T-helper 1 cell treated with Interleukin-12 subunit alpha and Interleukin-12 subunit beta and Interleukin-4 antibody, amounts not matched to agents 30 μg/mL and 1 μg/mL, for 36 hours (primary cell): ENCODE data around the gene RNF144B.
"Not testable (repeated sequence)": the region's sequence is repeated elsewhere in the genome, so short reads cannot be mapped to it uniquely, and the experiment has no call there.

ENCODE experiments used
- H3K27ac Mint-ChIP-seq: one replicate; pipeline ENCODE4 v1.8.0; 2021; ENCODE audit warnings: mild to moderate bottlenecking, mixed read lengths
- H3K27me3 Mint-ChIP-seq: one replicate; pipeline ENCODE4 v1.8.0; 2021; ENCODE audit warnings: low read depth, mixed read lengths
- H3K36me3 Mint-ChIP-seq: one replicate; pipeline ENCODE4 v1.8.0; 2021; ENCODE audit warnings: low read depth, mixed read lengths
- H3K4me1 Mint-ChIP-seq: one replicate; pipeline ENCODE4 v1.8.0; 2021; ENCODE audit warnings: low read depth, mixed read lengths
- H3K4me3 Mint-ChIP-seq: one replicate; pipeline ENCODE4 v1.8.0; 2021; ENCODE audit warnings: mild to moderate bottlenecking, moderate library complexity, mixed read lengths
- H3K9me3 Mint-ChIP-seq: one replicate; pipeline ENCODE4 v1.8.0; 2021; ENCODE audit warnings: mixed read lengths

Gene RNF144B

DNA sequence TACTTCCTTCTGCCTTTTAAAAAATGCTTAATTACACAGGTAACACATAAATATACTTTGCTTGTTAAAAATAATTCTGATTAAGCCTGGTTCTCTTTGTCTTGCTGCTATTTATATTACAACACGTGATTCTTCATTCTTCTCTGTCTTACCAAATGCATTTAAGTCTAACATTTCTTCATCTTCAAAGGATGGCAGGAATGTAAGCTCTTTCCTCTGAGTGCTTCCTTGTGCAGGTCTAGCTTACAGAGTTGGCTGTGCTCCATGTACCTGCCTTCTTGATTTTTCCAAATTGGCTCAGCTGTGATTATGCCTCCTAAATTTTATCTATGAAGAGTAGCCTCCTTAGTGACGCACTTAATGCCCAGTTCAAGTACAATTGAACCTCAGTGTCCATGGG is 44.4 kb downstream of the RNF144B start:
- Mint-ChIP-seq H3K4me3 (no peak overlapping the region), H3K27ac (no peak overlapping the region), H3K9me3 (no peaks in the 10 kb centered on the region), H3K27me3 (no peaks in the 10 kb centered on the region), H3K36me3 (no peaks in the 10 kb centered on the region), H3K4me1 (peaks cover 2% of the 10 kb centered on the region)

DNA sequence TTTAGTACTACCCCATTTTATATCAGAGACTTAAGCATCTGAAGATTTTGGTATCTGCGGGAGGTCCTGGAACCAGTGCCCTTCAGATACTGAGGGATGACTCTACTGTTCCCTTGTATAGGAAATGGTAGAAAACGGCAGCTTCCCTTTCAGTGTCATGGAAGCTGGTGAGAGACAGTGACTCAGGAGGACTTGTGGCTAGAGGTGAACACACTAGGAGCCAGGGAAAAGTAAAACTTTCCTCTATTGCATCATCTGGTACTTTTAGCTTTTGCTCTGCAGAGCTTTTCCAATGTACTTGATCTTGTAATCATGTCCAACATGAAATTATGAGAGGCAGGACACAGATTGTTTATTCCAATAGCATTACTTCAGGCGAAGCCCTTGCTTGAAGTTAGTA is 45.0 kb downstream of the RNF144B start:
- H3K27ac Mint-ChIP-seq: no peak overlapping the region
- no peaks in the 10 kb centered on the region for H3K4me1 Mint-ChIP-seq
- H3K4me3 Mint-ChIP-seq: no peak overlapping the region
- no peaks in the 10 kb centered on the region for H3K9me3 Mint-ChIP-seq
- no peaks in the 10 kb centered on the region for H3K27me3 Mint-ChIP-seq
- H3K36me3 Mint-ChIP-seq: no peaks in the 10 kb centered on the region

DNA sequence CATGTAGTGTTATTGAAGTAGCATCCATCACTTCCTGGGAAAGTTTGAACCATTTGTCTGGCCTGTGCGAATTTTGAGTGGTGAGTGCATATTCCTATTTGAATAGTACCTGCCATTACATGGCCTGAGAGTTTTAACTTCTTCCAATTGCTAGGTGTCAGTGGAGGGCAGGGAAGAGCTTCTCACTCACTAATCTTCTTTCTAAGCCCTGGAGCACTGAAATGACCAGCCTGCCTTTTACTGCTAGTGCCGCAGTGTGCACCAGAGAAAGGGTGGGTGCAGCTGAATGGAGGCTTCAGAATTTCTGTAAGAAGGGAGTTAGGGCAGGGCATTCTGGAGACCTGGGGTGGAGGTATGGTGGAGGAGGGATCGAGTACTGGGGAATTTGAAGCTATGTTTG is 45.5 kb downstream of the RNF144B start:
- no peaks in the 10 kb centered on the region for H3K36me3 Mint-ChIP-seq
- peaks cover under 1% of the 10 kb centered on the region for H3K27me3 Mint-ChIP-seq
- no peak overlapping the region for H3K4me3 Mint-ChIP-seq
- no peak overlapping the region for H3K27ac Mint-ChIP-seq
- no peaks in the 10 kb centered on the region for H3K4me1 Mint-ChIP-seq
- no peaks in the 10 kb centered on the region for H3K9me3 Mint-ChIP-seq

DNA sequence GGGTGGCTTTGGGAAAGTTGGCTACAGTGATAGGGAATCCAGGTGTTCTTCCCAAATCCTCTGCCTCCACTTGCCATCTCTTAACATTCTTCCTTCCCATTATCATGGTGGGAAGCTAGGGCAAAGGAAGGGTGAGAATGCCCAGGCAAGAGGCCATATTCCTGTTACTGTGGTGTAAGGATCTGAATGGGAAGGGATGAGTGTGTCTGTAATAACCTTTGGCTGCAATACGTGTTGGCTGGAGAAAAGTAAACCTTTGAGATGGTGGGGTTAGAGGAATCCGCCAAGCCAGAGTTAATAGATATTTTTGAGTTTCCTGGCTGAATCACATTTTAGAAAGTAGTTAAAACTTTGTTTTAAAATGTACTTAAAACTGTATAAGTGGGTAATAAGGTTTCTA is 45.9 kb downstream of the RNF144B start:
- H3K4me3 Mint-ChIP-seq: no peak overlapping the region
- no peaks in the 10 kb centered on the region for H3K9me3 Mint-ChIP-seq
- H3K4me1 Mint-ChIP-seq: no peaks in the 10 kb centered on the region
- H3K27ac Mint-ChIP-seq: no peak overlapping the region
- H3K36me3 Mint-ChIP-seq: no peaks in the 10 kb centered on the region
- H3K27me3 Mint-ChIP-seq: peaks cover 3% of the 10 kb centered on the region

DNA sequence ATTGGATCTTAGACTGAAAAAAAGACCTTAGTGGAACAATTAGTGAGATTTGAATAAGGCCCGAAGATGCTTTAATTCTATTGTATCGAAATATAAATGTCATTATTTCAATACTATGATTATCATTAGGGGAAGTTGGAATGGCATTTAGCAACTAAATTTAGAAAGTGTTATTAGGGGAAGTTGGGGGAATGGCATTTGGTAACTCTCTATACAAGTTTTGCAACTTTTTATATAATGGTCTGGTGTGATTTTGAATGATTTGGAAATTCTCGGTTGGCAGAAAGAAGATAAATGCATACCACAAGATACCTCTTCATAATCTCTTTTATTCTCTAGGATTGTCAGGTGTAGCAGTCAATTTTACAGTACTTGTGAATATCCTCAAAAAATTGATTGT is 49.2 kb downstream of the RNF144B start:
- Mint-ChIP-seq H3K27ac (no peak overlapping the region), H3K36me3 (no peaks in the 10 kb centered on the region), H3K27me3 (peaks cover 3% of the 10 kb centered on the region), H3K4me1 (no peaks in the 10 kb centered on the region), H3K9me3 (no peaks in the 10 kb centered on the region), H3K4me3 (no peak overlapping the region)

DNA sequence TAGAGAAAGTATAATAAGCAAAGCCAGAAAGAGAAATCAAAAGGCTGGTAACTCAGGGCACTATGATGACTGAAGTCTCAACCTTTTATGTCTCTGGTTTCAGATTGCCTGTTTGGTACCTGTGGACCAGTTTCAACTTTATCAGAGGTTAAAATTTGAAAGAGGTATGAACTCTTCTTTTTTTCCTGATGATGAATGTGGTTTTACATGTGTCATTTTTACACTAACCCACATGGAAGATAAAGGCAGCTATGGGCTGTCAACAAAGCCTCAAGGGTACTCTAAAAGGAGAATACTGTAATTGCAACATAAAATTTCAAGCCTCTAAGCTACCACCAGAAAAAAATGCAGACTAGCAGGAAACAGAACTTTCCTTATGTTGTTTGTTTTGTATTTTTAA is 52.4 kb downstream of the RNF144B start:
- Mint-ChIP-seq H3K27ac (no peak overlapping the region), H3K9me3 (no peaks in the 10 kb centered on the region)

DNA sequence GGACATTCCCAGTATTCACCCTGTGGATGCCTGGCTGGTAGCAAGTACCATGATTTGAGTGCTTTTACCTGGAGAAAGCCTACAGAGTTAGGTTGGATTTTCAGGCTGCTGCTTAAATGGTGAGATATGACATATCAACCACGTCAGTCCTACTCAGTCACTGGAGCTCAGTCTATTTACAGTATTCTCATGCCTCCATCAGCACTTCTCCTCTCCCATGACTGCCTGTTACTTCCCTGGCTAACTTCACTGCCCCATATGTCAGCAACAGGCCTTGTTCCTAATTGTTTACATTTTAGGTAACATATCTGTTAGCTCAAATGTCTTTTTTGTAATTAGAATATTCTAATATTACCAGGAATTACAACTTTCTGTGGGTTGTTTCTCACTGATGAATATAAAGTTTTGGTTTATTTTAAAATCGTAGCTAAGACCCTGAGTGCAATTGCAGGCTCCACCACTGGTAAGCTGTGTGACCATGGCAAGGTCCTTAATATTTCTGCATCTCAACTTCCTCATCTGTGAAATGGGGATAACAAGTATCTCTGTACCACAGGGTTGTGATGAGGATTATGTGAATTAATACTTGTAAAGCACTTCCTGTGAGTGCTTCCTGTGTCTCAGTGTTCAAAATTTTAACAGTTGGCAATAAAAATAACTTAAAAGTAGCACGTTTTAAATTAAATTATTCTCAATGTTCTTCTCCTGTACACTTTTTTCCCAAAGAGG is 54.3 kb downstream of the RNF144B start:
- Mint-ChIP-seq H3K4me3 (no peak overlapping the region), H3K27ac (no peak overlapping the region), H3K27me3 (peaks cover 3% of the 10 kb centered on the region), H3K4me1 (no peaks in the 10 kb centered on the region), H3K36me3 (no peaks in the 10 kb centered on the region), H3K9me3 (no peaks in the 10 kb centered on the region)

More for the DNA sequence above, 52.4 kb downstream of the RNF144B start:
- peaks cover 3% of the 10 kb centered on the region for H3K27me3 Mint-ChIP-seq
- H3K36me3 Mint-ChIP-seq: no peaks in the 10 kb centered on the region
- no peak overlapping the region for H3K4me3 Mint-ChIP-seq
- no peaks in the 10 kb centered on the region for H3K4me1 Mint-ChIP-seq

DNA sequence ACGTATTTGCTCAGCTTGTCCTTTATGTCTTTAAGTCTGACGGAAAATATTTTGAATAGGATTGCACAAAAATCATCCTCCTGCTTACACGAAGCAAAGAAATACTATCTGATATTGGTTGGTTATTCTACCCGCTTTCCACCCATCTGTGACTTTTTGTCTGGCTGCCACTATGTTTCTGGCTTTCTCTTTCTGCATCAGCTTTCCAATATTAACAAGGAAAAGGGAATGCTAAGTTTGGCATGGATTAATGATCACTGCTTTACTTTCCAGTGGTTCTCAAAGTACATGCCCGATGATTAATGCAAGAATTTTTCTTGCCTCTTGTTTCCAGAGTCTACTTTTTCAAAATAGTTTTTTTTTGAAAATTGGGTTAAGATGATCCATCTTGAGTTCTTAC is 57.0 kb downstream of the RNF144B start:
- Mint-ChIP-seq H3K9me3 (no peaks in the 10 kb centered on the region), H3K27me3 (no peaks in the 10 kb centered on the region), H3K36me3 (no peaks in the 10 kb centered on the region), H3K4me1 (no peaks in the 10 kb centered on the region), H3K4me3 (no peak overlapping the region), H3K27ac (no peak overlapping the region)

DNA sequence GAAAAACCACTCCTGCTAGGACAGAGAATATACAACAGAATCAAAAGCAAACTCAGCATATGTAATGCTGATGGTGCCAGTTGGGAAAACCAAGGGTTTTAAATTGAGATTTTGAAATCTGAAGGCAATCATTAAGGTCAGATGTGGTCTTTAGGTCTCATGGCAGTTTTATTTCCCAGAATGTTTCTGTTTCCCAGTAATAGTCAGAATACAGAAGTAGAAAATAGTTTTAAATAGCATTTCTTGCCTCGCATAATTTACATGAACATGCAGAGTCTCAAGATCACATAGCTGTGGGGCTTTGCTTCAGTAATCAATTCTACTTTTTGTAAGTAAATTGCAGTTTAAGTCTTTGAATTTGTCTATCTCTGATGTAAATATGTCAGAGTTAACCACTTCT is 58.1 kb downstream of the RNF144B start:
- Mint-ChIP-seq H3K9me3 (no peaks in the 10 kb centered on the region), H3K27ac (no peak overlapping the region), H3K4me1 (no peaks in the 10 kb centered on the region), H3K27me3 (no peaks in the 10 kb centered on the region), H3K36me3 (no peaks in the 10 kb centered on the region), H3K4me3 (no peak overlapping the region)

DNA sequence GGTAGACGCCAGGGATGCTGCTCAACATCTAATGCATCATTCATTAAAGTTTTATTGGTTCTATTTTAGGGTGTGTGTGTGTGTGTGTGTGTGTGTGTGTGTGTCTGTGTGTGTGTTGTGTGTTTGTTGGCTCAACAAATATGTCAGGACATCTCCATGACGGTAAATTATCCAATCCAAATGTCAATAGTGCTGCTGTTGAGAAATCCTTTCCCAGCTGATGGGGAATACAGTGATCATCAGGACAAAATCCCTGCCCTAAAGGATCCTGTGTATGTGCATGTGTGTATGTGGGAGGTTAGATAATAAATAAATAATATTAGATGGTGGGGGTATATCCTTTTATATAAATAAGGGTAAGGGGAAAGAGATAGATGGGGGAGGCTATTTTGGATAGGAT is 59.6 kb downstream of the RNF144B start:
- Mint-ChIP-seq H3K27ac (no peak overlapping the region), H3K4me3 (no peak overlapping the region), H3K27me3 (no peaks in the 10 kb centered on the region), H3K4me1 (no peaks in the 10 kb centered on the region), H3K9me3 (no peaks in the 10 kb centered on the region), H3K36me3 (no peaks in the 10 kb centered on the region)

DNA sequence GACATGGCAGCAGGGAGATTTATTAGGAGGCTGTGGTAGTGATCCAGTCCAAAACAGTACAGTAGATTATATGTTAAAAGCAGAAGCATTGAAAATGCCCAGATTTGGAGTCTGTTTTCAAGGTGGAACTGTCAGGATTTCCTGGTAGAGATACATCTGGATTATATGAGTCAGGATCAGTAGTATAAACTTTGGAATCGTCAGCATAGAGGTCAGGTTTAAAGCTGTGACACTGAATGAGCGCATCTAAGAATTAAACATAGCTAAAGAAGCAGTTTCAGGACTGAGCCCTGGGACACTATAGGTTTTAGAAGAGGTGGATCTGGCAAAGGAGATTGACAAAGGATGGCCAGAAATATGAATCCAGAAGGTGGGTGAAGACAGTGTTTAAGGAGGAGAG is 60.4 kb downstream of the RNF144B start:
- H3K27ac Mint-ChIP-seq: no peak overlapping the region
- H3K9me3 Mint-ChIP-seq: no peaks in the 10 kb centered on the region
- no peaks in the 10 kb centered on the region for H3K27me3 Mint-ChIP-seq
- H3K36me3 Mint-ChIP-seq: no peaks in the 10 kb centered on the region
- no peak overlapping the region for H3K4me3 Mint-ChIP-seq
- H3K4me1 Mint-ChIP-seq: no peaks in the 10 kb centered on the region

DNA sequence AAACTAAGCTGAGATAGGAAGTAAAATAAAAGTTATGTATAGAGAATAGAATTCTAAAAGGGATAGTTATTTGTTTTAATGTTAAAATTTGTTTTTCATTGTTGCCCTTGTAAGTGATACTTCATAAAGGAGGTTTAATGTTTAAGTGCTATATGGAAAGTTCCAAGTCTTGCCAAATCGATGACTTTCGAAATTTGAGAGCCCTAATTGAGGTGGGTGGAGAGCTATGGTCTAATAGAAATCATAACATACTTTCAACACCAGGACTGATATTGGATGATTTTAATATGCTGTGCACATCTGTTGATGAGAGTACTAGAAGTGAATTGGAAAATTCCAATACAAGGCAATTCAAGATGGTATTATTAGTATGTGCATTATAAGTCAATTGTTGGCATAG is 64.6 kb downstream of the RNF144B start:
- Mint-ChIP-seq H3K27me3 (no peaks in the 10 kb centered on the region), H3K27ac (no peak overlapping the region), H3K36me3 (no peaks in the 10 kb centered on the region), H3K9me3 (no peaks in the 10 kb centered on the region), H3K4me3 (no peak overlapping the region), H3K4me1 (no peaks in the 10 kb centered on the region)

DNA sequence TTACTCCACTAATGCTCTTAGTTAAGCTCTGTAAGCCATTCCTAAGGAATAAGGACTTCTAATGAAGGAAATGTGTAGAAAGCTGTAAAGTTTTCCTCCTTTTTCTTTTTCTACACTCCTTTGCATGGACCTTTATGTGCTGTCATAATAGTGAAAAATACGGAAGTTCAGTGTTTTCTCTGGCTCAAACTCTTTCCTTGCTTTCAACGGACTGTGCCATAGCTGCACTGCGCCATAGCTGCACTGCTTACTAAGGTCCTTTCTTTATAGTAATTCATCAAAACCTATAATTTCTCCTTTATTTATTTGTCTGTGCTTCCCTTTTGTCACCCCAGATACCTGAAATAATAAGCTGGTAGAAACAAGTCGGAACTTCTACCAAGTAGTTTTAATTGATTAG is 67.3 kb downstream of the RNF144B start:
- Mint-ChIP-seq H3K9me3 (no peaks in the 10 kb centered on the region), H3K4me1 (peaks cover 3% of the 10 kb centered on the region), H3K36me3 (no peaks in the 10 kb centered on the region), H3K4me3 (no peak overlapping the region), H3K27ac (no peak overlapping the region), H3K27me3 (no peaks in the 10 kb centered on the region)

DNA sequence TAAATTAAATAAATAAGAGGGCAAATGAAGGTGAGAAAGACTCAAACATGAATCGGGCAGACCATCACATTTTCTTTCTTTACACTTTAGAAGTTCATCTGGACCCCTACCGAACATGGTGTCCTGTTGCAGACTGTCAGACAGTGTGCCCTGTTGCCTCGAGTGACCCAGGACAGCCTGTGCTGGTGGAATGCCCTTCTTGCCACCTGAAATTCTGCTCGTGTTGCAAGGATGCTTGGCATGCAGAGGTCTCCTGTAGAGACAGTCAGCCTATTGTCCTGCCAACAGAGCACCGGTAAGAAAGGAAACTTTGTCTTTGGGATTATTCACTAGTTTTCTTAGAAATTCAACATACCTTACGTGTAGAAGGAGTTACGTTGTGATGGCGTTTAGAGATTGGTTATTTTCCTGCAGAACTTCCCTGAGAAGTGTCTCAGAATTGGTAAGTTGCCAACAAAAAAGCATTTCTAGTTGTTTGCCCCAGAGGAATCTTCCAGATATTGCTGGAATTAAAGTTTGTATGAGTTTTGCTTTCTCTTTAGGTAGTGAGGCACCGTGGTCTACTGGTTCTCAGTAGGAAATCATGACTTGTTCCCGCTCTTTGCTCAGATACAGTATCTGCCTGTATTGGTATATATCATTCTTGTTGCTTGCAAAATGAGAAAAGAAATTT is 70.1 kb downstream of the RNF144B start:
- H3K27ac Mint-ChIP-seq: no peak overlapping the region
- H3K36me3 Mint-ChIP-seq: no peaks in the 10 kb centered on the region
- H3K27me3 Mint-ChIP-seq: no peaks in the 10 kb centered on the region

DNA sequence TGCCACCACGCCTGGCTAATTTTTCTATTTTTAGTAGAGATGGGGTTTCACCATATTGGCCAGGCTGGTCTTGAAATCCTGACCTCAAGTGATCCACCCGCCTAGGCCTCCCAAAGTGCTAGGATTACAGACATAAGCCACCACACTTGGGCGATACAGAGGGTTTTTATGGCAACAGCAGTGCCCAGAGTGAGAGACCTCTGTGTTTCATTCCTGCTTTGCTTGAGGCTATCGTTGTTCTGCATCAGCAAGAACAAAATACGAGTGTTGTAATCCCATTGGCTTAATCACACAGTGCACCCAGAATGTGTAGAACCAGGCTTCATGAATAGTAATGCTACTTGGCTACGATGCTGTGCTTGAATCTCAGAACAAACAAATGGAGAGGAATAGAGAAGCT is 70.9 kb downstream of the RNF144B start:
- not testable (repeated sequence) for H3K27me3 Mint-ChIP-seq, H3K9me3 Mint-ChIP-seq, H3K4me1 Mint-ChIP-seq, H3K4me3 Mint-ChIP-seq, H3K36me3 Mint-ChIP-seq, H3K27ac Mint-ChIP-seq

More for the DNA sequence above, 70.1 kb downstream of the RNF144B start:
- Mint-ChIP-seq H3K9me3 (peaks cover 3% of the 10 kb centered on the region), H3K4me1 (peaks cover 3% of the 10 kb centered on the region), H3K4me3 (no peak overlapping the region)
